ENCODE results near the gene FA2H. TPM values are rescaled to one million over a fixed set of nuclear protein-coding genes. Genes with fewer than 3 reads are reported as not detected.

The FA2H gene
- total and polyA plus RNA-seq, 10 of the 15 experiments (the other 5 are each of a cell fraction or from before 2014, with no cell fraction given) = 0.05 to 0.73 (median 0.51) TPM; not detected in 3

- DNase-seq (ENCODE audit: low read depth, low spot score) = no peak
- no peak for FAIRE-seq
- Histone ChIP-seq H3K4me3 (no peak overlapping the region), H3K9me3 (replicated peaks; ENCODE audit: control insufficient read depth, insufficient read depth, low read length) (no peaks in the 10 kb centered on the region), H3K79me2 (ENCODE audit: control insufficient read depth, insufficient read depth, low read length) (no peaks in the 10 kb centered on the region), H3K36me3 (ENCODE audit: control insufficient read depth in 2 of 2, insufficient read depth in 2 of 2, low read length in 1 of 2) (no peaks in the 10 kb centered on the region), H2AFZ (ENCODE audit: control insufficient read depth, low read depth, low read length) (no peak overlapping the region), H3K27ac (ENCODE audit: control insufficient read depth, insufficient read depth) (no peak overlapping the region), H3K9ac (ENCODE audit: control insufficient read depth, insufficient read depth, low read length) (no peak overlapping the region), H3K4me1 (ENCODE audit: control insufficient read depth, insufficient read depth, low read length) (no peaks in the 10 kb centered on the region), H3K27me3 (replicated peaks in 1 of 2; ENCODE audit: control insufficient read depth in 2 of 2, insufficient read depth in 2 of 2, low read length in 1 of 2) (peaks cover 0 to 1% of the 10 kb centered on the region in 2 experiments; a peak in 1 of 4 replicates), H3K4me2 (ENCODE audit: control insufficient read depth, insufficient read depth) (no peak overlapping the region), H4K20me1 (ENCODE audit: control insufficient read depth, insufficient read depth) (no peaks in the 10 kb centered on the region)
- ATAC-seq = peak; percentile 17
- SMC1A ChIA-PET (ENCODE audit: uncharacterized antibody, unreplicated experiment) = interaction anchor here (1.4 kb wide), 2 partner anchors 28 to 125 kb away, joined by 3 to 4 read pairs; no protein-coding TSS in a partner anchor
- in situ Hi-C loops (cut with MboI) (no loop called here), intact Hi-C loops (cut with micrococcal nuclease; ENCODE audit: unreplicated experiment) (no loop called here)
- TF ChIP-seq ETV6 (conservative IDR thresholded peaks at IDR 0.05 in 1 of 2, IDR thresholded peaks at IDR 0.05 in 1 of 2; ENCODE audit: borderline replicate concordance in 1 of 2, low read depth in 1 of 2) (no peak), CHD4 (IDR thresholded peaks at IDR 0.05) (no peak), NBN (IDR thresholded peaks at IDR 0.05) (no peak), TAF1 (IDR thresholded peaks at IDR 0.05; ENCODE audit: borderline replicate concordance, low read depth, low read length) (no peak), SIX5 (IDR thresholded peaks at IDR 0.05; ENCODE audit: low read depth, low read length, severe bottlenecking) (no peak), PKNOX1 (IDR thresholded peaks at IDR 0.05) (no peak), MYC (IDR thresholded peaks at IDR 0.05; ENCODE audit: insufficient read depth, insufficient read length, insufficient replicate concordance, low read length, severe bottlenecking) (no peak), SMAD1 (IDR thresholded peaks at IDR 0.05; ENCODE audit: low read depth, partially characterized antibody) (no peak), STAT1 (conservative IDR thresholded peaks at IDR 0.05) (no peak), RAD21 (IDR thresholded peaks at IDR 0.05; ENCODE audit: insufficient read depth, low read depth, low read length) (no peak)
- POLR2A ChIA-PET = no interaction called here
- 41% methylated on average over 10 of the region's 10 CpGs for WGBS (ENCODE audit: insufficient coverage, insufficient replicate concordance, low lambda C conversion rate, missing lambda C conversion rate)
- CTCF ChIA-PET = no interaction called here
- BruUV-seq (replicated peaks) = no TSS peak
- RAD21 ChIA-PET (ENCODE audit: unreplicated experiment) = no interaction called here
These were observed 36.5 kb downstream of the FA2H start for GRCh38 chr16:74738113-74738541.
